Stimulated activated CD8-positive, alpha-beta memory T cell treated with anti-CD3 and anti-CD28 coated beads, Interleukin-15, amount 100 ng/mL, for 24 hours (primary cell): ENCODE results near the gene EHHADH.
"Not testable (repeated sequence)": the region's sequence is repeated elsewhere in the genome, so short reads cannot be mapped to it uniquely, and the experiment has no call there.

ENCODE experiments used
- DNase-seq: peaks from one replicate; pipeline ENCODE4 v3.0.0-alpha.2; 2020; ENCODE audit warnings: low read depth

Gene EHHADH

DNA sequence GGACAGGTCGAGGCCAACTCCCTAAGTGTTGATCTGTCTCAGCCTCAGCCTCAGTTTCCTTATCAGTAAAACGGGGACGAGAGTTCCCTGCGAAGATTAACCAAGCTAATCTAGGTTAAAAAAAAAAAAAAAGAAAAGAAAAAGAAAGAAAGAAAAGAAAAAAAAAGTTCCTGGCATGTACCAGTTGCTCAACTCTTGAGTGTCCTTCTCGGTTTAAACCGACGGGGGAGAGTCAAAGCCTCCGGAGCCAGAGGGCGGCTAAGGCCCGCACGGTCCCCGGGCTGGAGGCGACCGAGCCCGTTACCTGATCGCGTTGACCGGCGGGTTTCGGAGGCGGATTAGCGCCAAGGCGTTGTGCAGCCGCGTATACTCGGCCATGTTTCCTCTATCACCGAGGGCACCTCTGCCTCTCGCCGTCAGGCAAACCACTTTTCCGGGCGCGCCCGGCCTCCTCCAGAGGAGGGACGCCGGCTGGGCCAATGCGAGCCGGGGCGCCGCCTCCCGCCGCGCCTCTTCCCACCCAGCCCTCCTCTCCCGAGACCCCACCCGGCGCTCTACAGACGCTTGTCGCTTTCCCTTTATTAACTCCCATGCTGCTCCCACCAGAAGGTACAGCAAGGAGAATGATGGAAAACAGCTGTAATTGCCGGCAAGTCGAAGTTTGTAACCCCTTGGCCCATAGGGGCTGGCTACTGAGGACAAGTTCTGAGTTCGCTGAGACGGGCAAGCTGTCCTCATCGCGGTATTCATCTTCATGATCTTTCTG is at the start of gene EHHADH:
Gene EHHADH, minus strand, starts transcription at position 405 of the 766 bp plus-strand sequence. Its CDS starts 27 bp downstream, at position 378.
- peak; percentile 34 for DNase-seq

DNA sequence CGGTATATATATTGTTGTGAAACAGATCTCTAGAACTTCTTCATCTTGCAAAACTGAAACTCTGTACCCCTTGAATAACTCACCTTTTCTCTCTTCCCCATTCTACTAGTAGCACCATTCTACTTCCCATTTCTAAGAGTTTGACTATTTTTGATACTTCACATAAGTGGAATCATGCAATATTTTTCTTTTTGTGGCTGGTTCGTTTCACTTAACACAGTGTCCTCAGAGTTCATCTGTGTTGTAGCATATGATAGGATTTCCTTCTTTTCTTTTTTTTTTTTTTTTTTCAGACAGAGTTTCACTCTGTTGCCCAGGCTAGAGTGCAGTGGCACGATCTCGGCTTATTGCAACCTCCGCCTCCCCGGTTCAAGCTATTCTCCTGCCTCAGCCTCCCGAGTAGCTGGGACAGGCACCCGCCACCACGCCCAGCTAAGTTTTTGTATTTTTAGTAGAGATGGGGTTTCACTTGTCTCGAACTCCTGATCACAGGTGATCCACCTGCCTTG is 46.1 kb upstream of the EHHADH start:
- not testable (repeated sequence) for DNase-seq

DNA sequence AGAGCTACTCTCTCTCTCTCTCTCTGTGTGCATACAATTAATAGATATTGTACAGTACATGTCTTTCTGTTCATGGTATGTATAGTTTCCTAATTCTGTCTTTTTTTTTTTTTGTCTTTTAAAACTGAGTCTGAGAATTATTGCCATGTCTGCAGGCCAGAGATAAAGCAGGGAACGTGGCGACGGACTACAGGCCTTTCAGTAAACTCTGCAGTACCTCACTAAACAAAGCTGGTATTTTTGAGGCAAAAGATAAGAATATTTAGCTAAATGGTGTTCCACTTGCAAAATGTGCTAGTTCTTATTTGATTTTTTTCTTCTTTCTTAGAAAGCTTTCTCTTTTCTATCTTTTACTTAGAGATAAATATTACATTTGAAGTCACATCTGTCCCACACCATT is 44.0 kb upstream of the EHHADH start:
- no peak for DNase-seq

DNA sequence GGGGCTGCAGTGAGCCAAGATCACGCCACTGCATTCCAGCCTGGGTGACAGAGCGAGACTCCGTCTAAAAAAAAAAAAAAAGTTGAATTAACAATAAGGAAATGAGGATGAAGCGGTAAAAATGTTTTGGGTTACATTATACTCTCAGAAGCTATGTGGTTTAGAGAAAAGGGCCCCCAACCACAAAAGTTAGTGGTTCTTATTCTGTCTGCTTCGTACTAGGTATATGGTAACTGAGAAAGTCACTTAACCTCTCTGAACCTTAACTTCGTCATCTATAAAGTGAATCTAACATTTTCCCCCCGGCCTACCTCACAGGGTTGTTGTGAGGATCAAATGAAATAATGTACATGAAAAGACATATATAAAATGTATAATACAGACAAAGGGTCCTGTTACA is 38.4 kb upstream of the EHHADH start:
- DNase-seq = no peak

DNA sequence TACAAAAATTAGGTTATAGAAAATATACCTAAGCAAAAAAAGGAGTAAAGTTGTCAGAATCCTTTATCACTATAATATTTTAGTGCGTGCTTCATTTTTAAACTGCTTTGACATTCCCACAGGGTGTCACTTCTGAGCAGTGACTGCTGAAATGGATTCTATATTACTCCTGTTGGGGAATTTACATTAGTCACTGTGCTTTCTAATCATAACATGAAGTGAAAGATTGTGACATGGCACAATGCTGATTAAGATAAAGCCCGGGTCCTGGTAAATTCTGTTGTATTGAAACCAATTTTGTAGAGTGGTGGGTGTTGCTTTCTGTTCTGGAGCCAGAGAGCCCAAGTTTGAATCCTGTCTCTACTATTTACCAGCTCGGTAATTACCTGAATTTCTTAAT is 36.4 kb upstream of the EHHADH start:
- no peak for DNase-seq

DNA sequence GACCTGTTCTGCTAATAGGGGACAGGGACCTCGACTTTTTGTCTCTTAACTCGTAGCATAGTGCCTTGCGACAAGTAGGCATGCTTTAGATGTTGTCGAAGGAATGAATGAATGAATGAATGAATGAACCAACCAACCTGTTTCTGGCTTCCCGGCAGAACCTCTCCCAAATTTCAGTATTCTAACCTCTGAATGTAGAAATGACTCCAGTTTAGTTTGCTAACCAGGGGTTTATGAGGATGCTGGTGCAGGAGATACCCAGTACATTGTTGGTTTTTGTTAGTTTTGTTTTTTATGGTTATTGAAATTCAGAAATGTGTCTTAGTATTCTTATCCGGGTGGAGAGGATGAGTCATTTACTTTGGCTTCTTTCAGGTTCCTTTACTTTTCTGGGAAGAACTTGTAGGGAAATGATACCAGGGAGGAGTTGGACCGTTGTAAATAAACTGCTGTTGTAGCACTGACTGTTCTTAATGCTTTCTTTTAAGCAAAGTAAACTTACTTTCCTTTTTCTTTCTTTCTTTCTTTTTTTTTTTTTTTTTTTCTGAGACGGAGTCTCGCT is 29.6 kb upstream of the EHHADH start:
- no peak for DNase-seq

DNA sequence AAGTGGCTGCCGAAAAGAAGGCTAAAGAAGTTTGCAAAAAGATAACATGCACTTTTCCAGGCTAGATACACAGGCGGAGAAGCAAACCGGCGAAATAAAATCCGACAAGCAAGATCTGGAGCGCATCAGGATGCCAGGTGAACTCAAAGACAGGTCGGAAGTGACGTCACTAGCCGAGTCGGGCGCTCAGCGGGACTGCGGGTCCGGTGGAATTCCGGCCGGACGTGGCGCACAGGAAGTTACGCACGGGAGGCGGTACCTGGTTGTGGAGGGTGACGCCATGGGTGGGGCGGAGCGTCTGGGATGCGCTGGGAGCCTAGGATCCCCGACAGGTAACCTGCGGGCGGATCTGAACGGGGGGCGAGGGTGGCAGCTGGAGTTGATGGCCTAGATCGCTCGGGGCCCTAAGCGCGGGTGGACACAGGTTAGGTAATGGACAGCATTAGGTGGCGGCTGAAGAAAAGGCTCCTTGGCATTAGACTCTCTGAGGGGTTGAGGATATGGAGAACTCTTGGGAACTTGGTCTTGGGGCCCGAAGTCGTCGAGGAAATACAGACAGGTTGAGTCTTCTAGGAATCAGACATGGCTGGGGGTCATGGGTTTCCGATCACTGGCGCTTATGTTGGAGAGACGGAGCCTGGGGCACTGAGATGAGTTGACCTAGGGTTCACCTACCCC is 29.0 kb upstream of the EHHADH start:
- peak; percentile 90 for DNase-seq

DNA sequence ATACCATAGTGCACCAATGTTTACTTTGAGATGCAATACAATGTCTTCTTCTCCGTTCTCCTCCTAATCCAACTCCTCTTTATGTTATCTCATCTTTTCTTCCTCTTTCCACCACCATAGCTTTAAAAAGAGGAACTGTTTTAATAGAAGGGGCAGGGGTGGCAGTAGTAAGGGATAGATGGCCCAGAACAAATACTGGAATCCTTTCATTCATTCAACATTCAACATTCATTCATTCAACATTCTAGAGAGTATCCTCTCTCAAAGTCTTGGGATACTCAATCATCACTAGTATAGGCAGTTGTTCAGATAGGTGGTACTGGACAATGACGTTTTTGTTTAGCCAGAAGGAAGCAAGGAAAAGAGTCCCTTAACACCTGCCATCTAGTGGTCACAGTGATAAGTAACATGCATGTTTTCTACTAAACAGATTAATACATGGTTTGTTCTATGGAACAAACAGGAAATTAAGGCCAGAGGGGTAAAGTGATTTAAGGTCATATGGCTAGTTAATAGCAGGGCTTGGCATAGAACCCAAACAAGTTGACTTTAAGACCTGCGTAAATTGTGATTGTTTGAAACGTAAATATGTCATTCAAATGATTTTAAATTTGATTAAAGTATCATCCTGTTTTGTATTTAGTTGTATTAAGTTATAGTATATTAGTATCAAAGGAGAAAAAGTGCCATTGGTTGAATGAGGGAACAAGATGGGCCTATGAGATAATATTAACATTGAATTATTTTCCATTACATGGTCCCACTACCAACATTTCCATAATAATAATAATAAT is 26.9 kb upstream of the EHHADH start:
- no peak for DNase-seq

DNA sequence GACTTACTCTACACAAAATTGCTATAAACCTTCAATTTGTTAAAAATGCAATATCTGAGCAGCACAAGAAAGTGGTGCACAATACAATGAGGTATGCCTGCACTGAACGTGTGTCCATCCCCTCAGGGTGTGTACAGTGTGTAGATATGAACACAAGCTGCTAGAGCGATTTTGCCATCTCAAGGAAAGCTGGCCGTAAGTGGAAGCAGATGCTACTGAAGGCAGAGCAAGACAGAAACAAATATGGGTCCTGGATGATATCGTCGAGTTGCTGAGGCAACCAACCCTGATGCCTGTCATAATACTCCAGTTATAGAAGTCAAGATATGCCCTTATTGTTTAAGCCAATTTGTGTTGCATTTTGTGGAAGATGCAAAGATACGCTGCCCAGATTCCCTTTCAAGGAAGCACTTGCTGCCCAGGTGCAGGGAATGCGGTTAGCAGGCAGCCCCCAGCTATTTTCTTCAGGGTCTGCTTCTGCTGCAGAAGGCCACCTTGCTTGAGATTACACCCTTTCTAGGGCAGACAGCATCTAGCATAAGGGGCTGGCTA is 25.8 kb upstream of the EHHADH start:
- DNase-seq = no peak

DNA sequence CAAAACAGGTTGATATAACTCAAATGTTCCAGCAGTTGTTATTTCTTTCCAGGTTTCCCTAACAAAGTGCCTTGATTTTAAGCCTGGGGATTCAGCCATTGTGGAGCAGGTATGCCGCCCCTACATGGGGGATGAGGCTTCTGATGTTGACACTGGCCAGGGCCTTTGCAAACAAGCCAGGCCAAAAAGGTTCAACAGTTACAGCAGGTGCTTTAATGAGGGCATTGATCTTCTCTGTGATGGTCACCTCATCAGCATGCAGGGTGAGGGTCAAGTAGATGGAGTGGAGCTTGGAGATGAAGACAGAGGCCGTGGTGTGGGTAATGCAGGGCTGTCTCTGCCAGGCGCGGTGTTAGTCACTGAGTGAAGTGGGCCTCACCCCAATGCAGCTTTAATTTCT is 22.6 kb upstream of the EHHADH start:
- DNase-seq = no peak

DNA sequence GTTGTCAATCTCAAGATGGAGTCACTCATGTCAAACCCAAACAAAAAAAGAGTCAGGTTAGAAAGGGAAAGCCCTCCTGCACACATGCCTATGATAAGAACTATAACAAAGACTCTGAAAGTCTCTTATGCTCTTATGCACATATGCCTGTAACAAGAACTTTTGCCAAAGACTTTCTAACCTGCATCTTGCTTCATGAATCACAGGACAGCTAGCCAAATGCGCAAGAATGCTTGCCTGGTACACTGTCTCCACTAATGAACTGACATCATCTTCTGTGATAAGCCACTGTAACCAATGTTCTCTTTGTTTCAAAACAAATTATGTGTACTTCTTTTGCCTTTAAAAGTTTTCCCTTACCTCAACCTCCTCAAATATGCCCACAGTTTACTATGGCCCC is 18.2 kb upstream of the EHHADH start:
- no peak for DNase-seq

DNA sequence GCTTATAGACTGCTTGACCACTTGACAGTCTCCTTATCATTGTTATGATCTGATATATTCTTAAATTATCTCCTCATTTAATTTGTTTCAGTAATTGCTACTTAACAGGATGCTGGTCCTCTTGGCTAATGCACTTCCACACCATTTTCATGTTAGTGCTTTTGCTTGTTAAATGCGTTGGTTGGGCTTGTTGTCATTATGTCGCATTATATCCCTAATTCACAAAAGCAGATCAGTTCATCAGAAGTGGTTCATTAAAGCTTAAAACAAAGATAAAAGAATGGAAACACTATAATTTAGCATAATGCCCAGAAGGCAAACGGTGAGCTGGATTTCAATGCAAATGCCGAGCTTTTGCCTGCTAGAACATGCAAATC is 17.1 kb upstream of the EHHADH start:
- no peak for DNase-seq

DNA sequence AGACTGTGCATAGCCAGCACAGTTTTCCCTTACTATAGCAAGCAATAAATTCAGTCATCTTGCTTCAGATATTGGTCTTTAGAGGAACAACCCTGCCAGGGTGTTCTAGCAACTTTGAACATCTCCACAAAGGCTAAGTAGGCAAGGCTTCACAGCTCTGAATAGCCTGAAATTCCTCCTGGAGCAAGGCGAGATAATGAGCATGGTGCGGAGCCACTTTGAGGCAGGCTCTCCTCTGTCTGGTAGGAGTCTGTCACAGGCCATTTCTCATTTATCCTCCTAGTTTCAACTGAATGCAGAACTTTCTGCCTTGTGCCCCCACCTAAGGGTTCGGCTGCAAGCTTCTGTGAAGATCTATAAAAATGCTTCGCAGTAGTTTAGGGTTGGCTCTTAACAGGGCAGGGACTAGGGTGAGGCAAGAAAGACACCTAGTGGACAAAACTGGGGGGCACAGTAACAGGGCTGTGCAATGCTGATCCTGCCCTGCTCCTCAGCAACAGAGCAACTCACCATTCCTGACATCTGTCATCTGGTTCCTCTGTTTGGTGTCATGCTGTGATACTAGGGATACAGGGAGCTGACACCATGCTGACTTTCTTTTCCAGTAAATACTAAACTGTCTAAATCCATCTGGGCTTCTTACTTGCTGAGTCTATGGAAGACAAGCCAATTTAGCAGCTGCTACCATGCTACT is 16.6 kb upstream of the EHHADH start:
- DNase-seq = no peak

DNA sequence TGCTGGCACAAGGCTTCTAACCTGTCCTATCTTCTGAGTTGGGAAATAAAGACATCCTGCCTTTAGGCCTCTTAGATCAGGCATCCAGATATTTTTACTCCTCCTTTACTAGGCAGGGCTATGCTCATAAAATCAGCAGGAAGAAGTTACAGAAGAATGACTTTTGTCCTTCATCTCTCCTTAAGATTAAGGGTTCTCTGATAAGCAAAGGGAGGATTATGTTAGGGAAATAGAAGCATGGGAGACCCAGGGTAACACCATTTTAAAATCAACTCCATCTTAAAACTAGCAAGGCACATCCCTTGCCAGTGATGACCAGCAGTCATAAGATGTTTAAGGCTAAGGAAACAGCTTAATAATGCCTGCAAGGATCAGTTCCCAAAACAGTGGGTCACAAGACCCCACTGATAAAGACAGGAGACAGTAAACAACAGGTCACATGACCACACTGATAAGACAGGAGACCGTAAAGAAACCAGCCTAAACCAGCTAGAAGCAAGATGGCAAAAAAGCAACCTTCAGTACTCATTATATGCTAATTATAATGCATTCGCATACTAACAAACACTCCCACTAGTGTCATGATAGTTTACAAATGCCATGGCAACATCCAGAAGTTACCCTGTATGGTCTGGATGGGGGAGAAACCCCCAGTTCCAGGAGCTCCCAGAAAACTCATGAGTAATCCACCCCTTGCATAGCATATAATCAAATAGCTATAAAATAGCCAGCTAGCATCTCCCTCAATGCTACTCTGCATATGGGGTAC is 14.5 kb upstream of the EHHADH start:
- DNase-seq = no peak

DNA sequence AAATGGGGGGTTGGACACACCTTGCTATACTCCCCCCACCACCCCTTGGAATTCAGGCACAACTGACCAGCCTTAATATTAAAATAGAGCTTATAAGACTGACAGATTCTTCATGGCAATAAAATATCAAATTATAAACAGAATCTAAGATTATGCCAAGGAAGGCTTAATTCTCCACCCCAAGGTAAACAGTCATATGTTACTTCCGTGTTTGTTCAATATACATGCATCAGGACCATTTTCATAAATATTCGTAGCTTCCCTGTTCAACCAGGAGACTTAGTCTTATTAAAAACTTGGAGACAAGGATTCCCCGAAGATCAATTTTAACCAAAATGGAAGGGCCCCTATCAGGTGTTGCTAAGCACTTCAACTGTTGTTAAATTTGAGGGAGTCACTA is 13.3 kb upstream of the EHHADH start:
- no peak for DNase-seq

DNA sequence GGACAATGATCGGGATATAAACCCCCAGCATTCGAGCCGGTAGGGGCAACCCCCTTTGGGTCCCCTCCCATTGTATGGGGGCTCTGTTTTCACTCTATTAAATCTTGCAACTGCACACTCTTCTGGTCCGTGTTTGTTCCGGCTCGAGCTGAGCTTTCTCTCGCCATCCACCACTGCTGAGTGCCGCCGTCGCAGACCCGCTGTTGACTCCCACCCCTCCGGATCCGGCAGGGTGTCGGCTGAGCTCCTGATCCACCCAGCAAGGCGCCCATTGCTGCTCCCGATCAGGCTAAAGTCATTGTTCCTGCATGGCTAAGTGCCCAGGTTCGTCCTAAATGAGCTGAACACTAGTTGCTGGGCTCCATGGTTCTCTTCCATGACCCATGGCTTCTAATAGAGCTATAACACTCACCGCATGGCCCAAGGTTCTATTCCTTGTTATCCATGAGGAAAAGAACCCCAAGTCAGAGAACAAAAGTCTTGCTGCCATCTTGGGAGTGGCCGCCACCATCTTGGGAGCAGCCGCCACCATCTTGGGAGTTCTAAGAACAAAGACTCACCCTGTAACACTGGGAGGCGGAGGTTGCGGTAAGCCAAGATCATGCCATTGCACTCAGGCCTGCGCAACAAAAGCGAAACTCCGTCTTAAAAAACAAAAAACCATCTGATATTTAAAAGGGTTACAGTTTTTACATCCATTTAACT is 11.2 kb upstream of the EHHADH start:
- DNase-seq = no peak

DNA sequence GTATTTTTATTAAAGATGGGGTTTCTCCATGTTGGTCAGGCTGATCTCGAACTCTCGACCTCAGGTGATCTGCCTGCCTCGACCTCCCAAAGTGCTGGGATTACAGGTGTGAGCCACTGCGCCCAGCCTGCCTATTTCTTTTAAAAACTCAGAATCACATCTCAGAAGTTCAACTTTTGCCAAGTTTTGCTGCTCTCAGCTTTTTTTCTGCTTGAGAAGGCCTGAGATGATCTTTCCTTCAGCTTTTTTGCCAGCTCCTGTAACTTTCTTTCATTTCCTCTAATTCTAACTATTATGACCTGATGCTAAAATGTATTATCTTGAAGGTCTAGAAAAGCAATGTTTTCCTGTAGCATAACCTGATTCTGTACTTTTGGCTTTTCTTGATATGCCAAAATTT is 9.6 kb upstream of the EHHADH start:
- DNase-seq = no peak

DNA sequence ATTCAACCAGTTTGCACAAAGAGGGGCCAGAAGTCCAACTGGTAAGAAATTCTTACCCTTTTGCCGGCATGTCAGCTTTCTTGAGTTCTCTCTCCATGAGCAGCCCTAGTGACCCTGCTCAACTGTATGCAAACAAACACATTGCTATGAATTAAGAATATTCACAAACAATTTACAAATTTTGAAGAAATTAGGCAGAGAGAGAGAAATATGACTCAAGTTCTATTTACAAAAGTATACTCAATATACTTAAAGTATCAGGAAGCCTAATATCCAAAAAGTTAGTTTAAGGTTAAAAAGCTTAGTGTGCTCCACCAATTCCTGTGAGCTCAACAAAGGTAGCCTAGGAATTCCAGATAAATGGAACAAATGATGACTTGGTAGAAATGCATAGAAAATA is 3.5 kb upstream of the EHHADH start:
- no peak for DNase-seq

DNA sequence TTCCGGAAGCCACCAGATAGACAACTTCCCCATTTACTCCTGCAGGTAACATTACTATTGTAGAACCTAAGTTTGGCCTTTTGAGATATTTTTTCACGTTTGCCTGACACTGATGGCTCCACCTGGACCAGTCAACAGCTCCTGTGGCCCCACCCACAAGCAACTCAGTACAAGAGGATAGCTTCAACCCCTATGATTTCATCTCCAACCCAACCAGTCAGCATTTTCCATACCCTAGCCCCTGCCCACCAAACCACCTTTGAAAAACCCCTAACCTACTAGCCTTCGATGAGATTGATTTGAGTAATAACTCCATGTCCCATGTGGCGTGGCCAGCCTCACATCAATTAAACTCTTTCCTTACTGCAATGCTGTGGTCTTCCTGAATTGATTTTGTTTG is 950 bp upstream of the EHHADH start:
- no peak for DNase-seq

DNA sequence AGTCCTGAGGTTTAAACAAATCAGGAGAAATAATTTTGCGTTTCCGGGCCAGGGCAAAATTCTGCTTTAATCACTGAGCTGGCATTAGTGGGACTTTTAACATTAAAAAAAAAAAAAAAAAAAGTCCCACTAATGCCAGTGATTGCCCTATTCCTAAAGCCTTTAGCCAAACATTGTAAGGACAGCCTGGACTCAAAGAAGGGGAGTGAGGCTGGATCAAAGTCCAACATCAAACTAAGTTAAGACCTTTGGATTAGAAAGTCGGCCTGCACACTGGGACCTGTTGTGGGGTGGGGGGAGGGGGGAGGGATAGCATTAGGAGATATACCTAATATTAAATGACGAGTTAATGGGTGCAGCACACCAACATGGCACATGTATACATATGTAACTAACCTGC is 716 bp downstream of the EHHADH start:
- not testable (repeated sequence) for DNase-seq
